Dermis microvascular lymphatic vessel endothelial cell (primary cell): ENCODE data around the gene RABAC1. TPM values are rescaled to one million over a fixed set of nuclear protein-coding genes. Genes with fewer than 3 reads are reported as not detected.

Experiments
- total RNA-seq: library from RNA; depleted of rRNA; stranded (reverse); fragments of >200 nt; gene quantifications from 2 replicates; pipeline ENCODE4 v1.2.1, GENCODE V29; 2014

Gene RABAC1
- total RNA-seq, 1 donor from 2014 or later: 104 TPM

Other genes starting within 250 kb of the RABAC1 start
- not detected in 2 replicates for gene CEACAM6, start 203.8 kb downstream of the RABAC1 start, total RNA-seq
- gene CEACAM3, start 162.7 kb downstream of the RABAC1 start, total RNA-seq: not detected in 2 replicates
- gene LYPD4, start 114.6 kb downstream of the RABAC1 start, total RNA-seq: not detected in 2 replicates
- not detected in 2 replicates for gene DMRTC2, start 114.3 kb downstream of the RABAC1 start, total RNA-seq
- gene RPS19, start 99.1 kb downstream of the RABAC1 start, total RNA-seq: 398 and 471 TPM in 2 replicates
- 0.13 and 0.25 TPM in 2 replicates for gene CD79A, start 82.0 kb downstream of the RABAC1 start, total RNA-seq
- gene ARHGEF1, start 76.1 kb downstream of the RABAC1 start, total RNA-seq: 27.9 and 35.0 TPM in 2 replicates
- gene ERFL, start 30.9 kb downstream of the RABAC1 start, total RNA-seq: not detected in 2 replicates
- under 0.01 TPM in 1 of 2 replicates, not detected in the other for gene ATP1A3, start 34.9 kb upstream of the RABAC1 start, total RNA-seq
- gene GRIK5, start 110.9 kb upstream of the RABAC1 start, total RNA-seq: under 0.01 TPM in 1 of 2 replicates, not detected in the other
- 8.0 and 13.4 TPM in 2 replicates for gene ZNF574, start 116.8 kb upstream of the RABAC1 start, total RNA-seq
- 0.26 and 1.0 TPM in 2 replicates for gene POU2F2, start 173.1 kb upstream of the RABAC1 start, total RNA-seq